ENCODE measurements around the gene HLA-E. TPM values are rescaled to one million over a fixed set of nuclear protein-coding genes. Genes with fewer than 3 reads are reported as not detected.
A peak's percentile ranks its signal among the peaks of the same experiment; 100 is the strongest.

The HLA-E gene
- total and polyA plus RNA-seq, 10 of the 15 experiments (the other 5 are each of a cell fraction or from before 2014, with no cell fraction given), result 35.1 to 483 (median 267) TPM

GRCh38 chr6:30508890-30509736 lies 19.8 kb downstream of the HLA-E start (continued):
- TF ChIP-seq HDGF (IDR thresholded peaks at IDR 0.05), result no peak
- peak; percentile 61; the same call in 1 of the 2 replicates for TF ChIP-seq FOXM1 (IDR thresholded peaks at IDR 0.05; ENCODE audit: low read depth, low read length)
- peak; percentile 66; the same call in 1 of the 2 replicates for TF ChIP-seq CREM (IDR thresholded peaks at IDR 0.05; ENCODE audit: low read depth)
- no peak for TF ChIP-seq NFYB (IDR thresholded peaks at IDR 0.05; ENCODE audit: insufficient read depth, low read depth, low read length)
- peak; percentile 65; the same call in 1 of the 2 replicates for TF ChIP-seq ATF2 (IDR thresholded peaks at IDR 0.05; ENCODE audit: low read length)
- TF ChIP-seq SUZ12 (IDR thresholded peaks at IDR 0.05; ENCODE audit: unreplicated experiment), result no peak
- TF ChIP-seq ETV6 (conservative IDR thresholded peaks at IDR 0.05 in 1 of 2, IDR thresholded peaks at IDR 0.05 in 1 of 2; ENCODE audit: borderline replicate concordance in 1 of 2, low read depth in 1 of 2), result peak in 1 of 2 experiments; percentile 99; a peak in 2 of 4 replicates
- TF ChIP-seq RUNX3 (IDR thresholded peaks at IDR 0.05; ENCODE audit: low read length), result peak; percentile 99
- 0 out of 2 replicates have a peak, but pooled peaks have one; percentile 47 for TF ChIP-seq CBX5 (IDR thresholded peaks at IDR 0.05; ENCODE audit: low read depth)
- no peak for TF ChIP-seq ZNF687 (IDR thresholded peaks at IDR 0.05)
- no peak for TF ChIP-seq PRDM15 (CRISPR knock-in tag; IDR thresholded peaks at IDR 0.05)
- TF ChIP-seq GABPA (IDR thresholded peaks at IDR 0.05; ENCODE audit: low read depth), result peak; percentile 77
- peak; percentile 34; the same call in 1 of the 2 replicates for TF ChIP-seq SPI1 (IDR thresholded peaks at IDR 0.05; ENCODE audit: borderline replicate concordance, insufficient read depth, low read depth, low read length)
- 0 out of 2 replicates have a peak, but pooled peaks have one; percentile 8 for TF ChIP-seq PKNOX1 (IDR thresholded peaks at IDR 0.05)
- TF ChIP-seq MEF2A (IDR thresholded peaks at IDR 0.05; ENCODE audit: insufficient read depth, low read depth, low read length), result peak; percentile 83
- TF ChIP-seq IKZF2 (IDR thresholded peaks at IDR 0.05), result peak; percentile 16 to 48; a peak in 2 of 4 replicates
- 0 out of 2 replicates have a peak, but pooled peaks have one; percentile 35 for TF ChIP-seq SMAD5 (IDR thresholded peaks at IDR 0.05; ENCODE audit: low read depth)
- TF ChIP-seq CEBPB (IDR thresholded peaks at IDR 0.05; ENCODE audit: borderline replicate concordance in 1 of 2, low read depth in 2 of 2, low read length in 2 of 2), result no peak

All from GM12878 (cell line).